ENCODE data around the gene MARCKS. TPM values are rescaled to one million over a fixed set of nuclear protein-coding genes. Genes with fewer than 3 reads are reported as not detected.

The MARCKS gene
- total and polyA plus RNA-seq, 11 donors, result 5.1 to 93.3 (median 17.9) TPM

DNA sequence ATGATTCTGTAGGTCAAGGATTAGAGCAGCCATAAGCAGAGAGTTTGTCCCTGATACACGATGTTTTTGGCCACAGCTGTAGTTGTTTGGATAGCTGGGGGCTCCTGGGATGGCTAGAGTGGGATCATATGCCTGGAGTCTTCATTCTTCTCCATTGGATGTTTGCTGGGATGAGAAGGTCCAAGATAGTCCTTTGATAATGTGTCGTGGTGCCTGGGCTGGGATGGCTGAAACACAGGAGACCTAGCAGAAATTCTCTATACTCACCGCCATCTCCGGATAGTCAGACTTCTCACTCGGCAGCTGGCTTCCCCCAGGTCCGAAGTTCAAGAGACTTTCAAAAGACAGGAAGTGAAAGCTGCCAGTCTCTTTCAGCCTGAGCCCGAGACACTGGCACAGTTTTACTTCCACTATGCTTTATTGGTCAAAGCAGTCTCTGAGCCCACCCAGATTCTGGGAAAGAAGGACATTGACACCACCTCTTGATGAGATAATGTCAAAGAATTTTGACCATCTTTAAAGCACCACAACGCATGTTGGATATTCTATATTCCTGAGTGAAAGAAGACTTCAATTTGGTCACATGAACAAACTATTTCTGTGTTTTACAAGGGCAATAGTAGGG lies 16.0 kb downstream of the MARCKS start:
- H3K36me3 ChIP-seq, result no peaks in the 10 kb centered on the region
- intact Hi-C loops (cut with DNase I), result no loop called here
- DNase-seq (peak in 4 of 5 donors; percentile 12 to 71 (median 35)), ATAC-seq (peak in 1 of 4 donors; percentile 26)
- TF ChIP-seq POLR2A (IDR thresholded peaks at IDR 0.05), result no peak
- TF ChIP-seq, protein P1, sequence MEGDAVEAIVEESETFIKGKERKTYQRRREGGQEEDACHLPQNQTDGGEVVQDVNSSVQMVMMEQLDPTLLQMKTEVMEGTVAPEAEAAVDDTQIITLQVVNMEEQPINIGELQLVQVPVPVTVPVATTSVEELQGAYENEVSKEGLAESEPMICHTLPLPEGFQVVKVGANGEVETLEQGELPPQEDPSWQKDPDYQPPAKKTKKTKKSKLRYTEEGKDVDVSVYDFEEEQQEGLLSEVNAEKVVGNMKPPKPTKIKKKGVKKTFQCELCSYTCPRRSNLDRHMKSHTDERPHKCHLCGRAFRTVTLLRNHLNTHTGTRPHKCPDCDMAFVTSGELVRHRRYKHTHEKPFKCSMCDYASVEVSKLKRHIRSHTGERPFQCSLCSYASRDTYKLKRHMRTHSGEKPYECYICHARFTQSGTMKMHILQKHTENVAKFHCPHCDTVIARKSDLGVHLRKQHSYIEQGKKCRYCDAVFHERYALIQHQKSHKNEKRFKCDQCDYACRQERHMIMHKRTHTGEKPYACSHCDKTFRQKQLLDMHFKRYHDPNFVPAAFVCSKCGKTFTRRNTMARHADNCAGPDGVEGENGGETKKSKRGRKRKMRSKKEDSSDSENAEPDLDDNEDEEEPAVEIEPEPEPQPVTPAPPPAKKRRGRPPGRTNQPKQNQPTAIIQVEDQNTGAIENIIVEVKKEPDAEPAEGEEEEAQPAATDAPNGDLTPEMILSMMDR (IDR thresholded peaks at IDR 0.05), result no peak
- H3K27ac ChIP-seq, result no peak overlapping the region
- no peaks in the 10 kb centered on the region for H3K27me3 ChIP-seq
- whole genome bisulfite sequencing, 4 donors, result 61 to 70% (median 67%) methylated on average over 8 of the region's 8 CpGs
- peak overlapping the region in 7 of 12 donors; percentile 2 to 38 (median 13) for H3K4me3 ChIP-seq
- H3K9me3 ChIP-seq, result no peaks in the 10 kb centered on the region
- no peaks in the 10 kb centered on the region for H3K4me1 ChIP-seq

DNA sequence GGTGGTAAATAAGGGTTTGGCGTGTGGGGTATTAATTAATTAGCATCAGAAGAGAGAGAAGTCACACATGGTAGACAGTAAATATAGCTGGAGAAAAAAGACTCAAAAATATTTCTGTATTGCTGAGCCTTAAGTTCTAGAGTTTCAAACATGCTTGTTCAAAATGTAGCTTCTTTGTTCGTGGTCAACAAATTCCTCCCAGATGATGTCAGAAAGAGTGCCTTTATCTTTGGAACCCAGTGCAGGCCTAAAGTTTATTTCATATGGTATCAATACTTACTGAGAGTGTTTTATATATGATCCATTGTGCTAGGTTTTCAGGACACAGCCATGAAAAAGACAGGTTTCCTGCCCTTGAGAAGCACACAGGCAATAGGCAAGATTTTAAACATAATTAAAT lies 18.3 kb downstream of the MARCKS start:
- Histone ChIP-seq H3K4me3 (no peak overlapping the region), H3K36me3 (no peaks in the 10 kb centered on the region), H3K4me1 (peaks cover 0 to 15% (median 2%) of the 10 kb centered on the region in 12 donors), H3K27me3 (no peaks in the 10 kb centered on the region), H3K9me3 (no peaks in the 10 kb centered on the region), H3K27ac (no peak overlapping the region)
- no peak for DNase-seq
- no peak for ATAC-seq
- 84 to 91% (median 87%) methylated on average over 2 of the region's 2 CpGs for WGBS, 4 donors
- intact Hi-C loops (cut with DNase I), result loop anchor here in 1 of 10 donors (5.0 kb wide), 1 partner anchor 1093 kb away; no protein-coding TSS in a partner anchor
- no peak for TF ChIP-seq POLR2A (IDR thresholded peaks at IDR 0.05)
- TF ChIP-seq, protein P1 (IDR thresholded peaks at IDR 0.05), result no peak

DNA sequence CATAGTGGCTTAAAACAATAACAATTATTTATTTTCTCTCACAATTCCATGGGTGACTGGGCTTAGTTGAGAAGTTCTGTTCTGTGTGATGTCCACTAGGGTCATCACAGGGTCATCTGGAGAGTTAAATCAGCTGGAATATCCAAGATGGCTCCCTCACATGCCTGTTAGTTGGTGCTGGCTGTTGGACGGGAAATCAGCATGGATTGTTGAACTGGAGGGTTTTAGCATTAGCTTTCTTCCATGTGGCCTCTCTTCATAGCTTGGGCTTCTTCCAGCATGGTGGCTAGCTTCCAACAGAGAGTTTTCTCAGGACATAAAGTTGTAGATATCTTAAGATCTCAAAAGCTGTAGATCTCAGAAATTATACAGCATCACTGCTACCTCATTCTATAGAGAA lies 19.6 kb downstream of the MARCKS start:
- Histone ChIP-seq H3K9me3 (no peaks in the 10 kb centered on the region), H3K4me3 (no peak overlapping the region), H3K4me1 (peaks cover 0 to 15% (median 2%) of the 10 kb centered on the region in 12 donors), H3K27me3 (no peaks in the 10 kb centered on the region), H3K27ac (no peak overlapping the region), H3K36me3 (no peaks in the 10 kb centered on the region)
- WGBS, 4 donors, result 69 to 87% (median 83%) methylated on average over 1 of the region's 1 CpG
- DNase-seq (no peak), ATAC-seq (no peak)
- TF ChIP-seq POLR2A (IDR thresholded peaks at IDR 0.05), result no peak
- TF ChIP-seq, protein P1 (IDR thresholded peaks at IDR 0.05), result no peak
- intact Hi-C loops (cut with DNase I), result loop anchor here in 1 of 10 donors (5.0 kb wide), 1 partner anchor 1094 kb away; no protein-coding TSS in a partner anchor

DNA sequence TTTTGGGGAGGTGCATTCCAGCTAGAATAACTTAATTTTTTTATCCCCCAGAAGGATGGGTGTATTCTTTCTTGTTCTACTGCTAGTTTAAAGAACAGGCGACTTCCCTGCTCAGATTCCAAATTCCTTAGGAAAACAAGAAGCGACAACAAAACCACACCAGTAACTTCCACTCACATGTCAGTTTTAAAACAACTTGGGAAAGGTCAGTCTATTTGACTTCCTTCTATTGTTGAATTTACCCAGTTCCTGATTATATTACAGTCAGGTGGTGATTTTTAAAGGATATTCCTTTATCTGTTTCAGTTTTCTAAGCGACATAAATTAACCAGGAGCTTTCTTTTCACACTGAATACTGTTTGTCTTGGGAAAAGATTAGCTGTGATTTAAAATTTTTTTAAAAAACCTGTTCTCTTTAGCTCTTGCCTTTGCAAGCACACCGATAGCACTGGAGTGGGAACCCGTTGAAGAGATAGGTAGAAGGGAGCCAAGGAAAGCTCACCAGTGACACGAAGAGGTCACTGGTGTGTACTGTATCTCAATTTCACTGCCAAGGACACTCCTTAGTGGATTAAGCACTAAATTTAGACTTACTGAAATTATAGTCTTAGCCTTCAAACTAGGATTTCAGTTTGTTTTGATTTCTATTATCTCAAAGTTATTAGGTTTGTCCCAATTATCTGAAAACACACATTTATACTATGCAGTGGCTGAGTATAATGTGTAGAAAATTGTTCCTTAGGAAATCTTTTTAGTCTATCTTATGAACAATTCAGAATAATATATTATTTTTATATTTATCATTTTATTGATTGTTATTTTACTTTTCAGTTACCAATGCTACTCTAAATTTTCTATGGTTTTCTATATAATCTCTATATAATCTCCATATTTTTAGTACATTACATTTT lies 22.3 kb downstream of the MARCKS start:
- Histone ChIP-seq H3K9me3 (no peaks in the 10 kb centered on the region), H3K27ac (peak overlapping the region in 10 of 12 donors; percentile 16 to 52 (median 44)), H3K27me3 (no peaks in the 10 kb centered on the region), H3K36me3 (no peaks in the 10 kb centered on the region), H3K4me3 (peak overlapping the region in 8 of 12 donors; percentile 4 to 30 (median 20)), H3K4me1 (peaks cover 0 to 15% (median 2%) of the 10 kb centered on the region in 12 donors)
- intact Hi-C loops (cut with DNase I), result loop anchor here in 2 of 10 donors (2.0 to 5.0 kb wide), 2 partner anchors 21 to 1097 kb away; no protein-coding TSS in a partner anchor
- 14 to 19% (median 17%) methylated on average over 6 of the region's 6 CpGs for WGBS, 4 donors
- DNase-seq (peak in 4 of 5 donors; percentile 36 to 54 (median 44)), ATAC-seq (peak; percentile 96 to 99 (median 98))
- TF ChIP-seq POLR2A (IDR thresholded peaks at IDR 0.05), result no peak
- TF ChIP-seq, protein P1 (IDR thresholded peaks at IDR 0.05), result peak; percentile 56 to 82 (median 68)
